ENCODE data around the gene DPM3.
A peak's percentile ranks its signal among the peaks of the same experiment; 100 is the strongest.
"Not testable (repeated sequence)": the region's sequence is repeated elsewhere in the genome, so short reads cannot be mapped to it uniquely, and the experiment has no call there.

The DPM3 gene

DNA sequence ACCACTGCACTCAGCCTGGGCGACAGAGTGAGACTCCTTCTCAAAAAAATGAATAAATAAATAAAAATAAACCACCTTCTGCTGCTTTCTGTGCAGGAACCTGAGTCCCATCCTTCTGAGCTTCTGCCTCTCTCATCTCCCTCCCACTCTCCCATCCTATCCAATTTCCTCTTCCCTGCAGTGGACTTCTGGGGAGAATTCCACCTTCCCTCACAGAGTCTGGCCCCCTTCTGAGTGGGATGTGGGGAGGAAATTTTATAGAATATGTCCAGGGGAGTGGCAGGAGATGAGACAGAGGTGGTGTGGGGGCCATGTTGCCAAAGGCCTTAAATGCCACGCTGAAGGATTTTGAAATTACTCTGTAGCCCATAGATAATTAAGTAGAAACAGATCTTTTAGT, 18.0 kb downstream of the DPM3 start:
- TF ChIP-seq, protein P1, sequence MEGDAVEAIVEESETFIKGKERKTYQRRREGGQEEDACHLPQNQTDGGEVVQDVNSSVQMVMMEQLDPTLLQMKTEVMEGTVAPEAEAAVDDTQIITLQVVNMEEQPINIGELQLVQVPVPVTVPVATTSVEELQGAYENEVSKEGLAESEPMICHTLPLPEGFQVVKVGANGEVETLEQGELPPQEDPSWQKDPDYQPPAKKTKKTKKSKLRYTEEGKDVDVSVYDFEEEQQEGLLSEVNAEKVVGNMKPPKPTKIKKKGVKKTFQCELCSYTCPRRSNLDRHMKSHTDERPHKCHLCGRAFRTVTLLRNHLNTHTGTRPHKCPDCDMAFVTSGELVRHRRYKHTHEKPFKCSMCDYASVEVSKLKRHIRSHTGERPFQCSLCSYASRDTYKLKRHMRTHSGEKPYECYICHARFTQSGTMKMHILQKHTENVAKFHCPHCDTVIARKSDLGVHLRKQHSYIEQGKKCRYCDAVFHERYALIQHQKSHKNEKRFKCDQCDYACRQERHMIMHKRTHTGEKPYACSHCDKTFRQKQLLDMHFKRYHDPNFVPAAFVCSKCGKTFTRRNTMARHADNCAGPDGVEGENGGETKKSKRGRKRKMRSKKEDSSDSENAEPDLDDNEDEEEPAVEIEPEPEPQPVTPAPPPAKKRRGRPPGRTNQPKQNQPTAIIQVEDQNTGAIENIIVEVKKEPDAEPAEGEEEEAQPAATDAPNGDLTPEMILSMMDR (IDR thresholded peaks at IDR 0.05; ENCODE audit: insufficient read depth, low read depth, low read length, missing control alignments) = no peak

DNA sequence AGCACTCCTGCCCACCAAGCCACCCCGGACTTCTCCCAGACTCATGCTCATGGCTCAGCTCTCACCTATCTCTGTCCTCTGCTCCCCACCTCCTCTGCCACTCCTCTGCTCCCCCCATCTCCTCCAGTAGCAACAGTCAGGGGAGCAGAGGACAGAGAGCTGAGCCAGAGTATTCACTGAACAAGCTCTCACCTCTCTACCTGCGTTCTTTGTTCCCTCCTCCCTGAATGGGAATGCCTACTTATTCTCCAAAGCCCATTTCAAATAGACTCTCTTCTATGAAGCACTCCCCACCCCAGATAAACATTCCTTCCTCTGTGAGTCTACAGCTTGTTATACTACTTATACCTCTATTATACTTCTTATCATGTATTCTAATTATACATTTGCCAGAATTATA, 19.1 kb downstream of the DPM3 start:
- H3K4me3 ChIP-seq (ENCODE audit: low read depth, low read length) = no peak overlapping the region
- TF ChIP-seq, protein P1 (IDR thresholded peaks at IDR 0.05; ENCODE audit: insufficient read depth, low read depth, low read length, missing control alignments) = no peak
- DNase-seq (ENCODE audit: low read depth) = no peak

More for the DNA sequence above, 18.0 kb downstream of the DPM3 start:
- no peak overlapping the region for H3K4me3 ChIP-seq (ENCODE audit: low read depth, low read length)
- DNase-seq (ENCODE audit: low read depth) = no peak

DNA sequence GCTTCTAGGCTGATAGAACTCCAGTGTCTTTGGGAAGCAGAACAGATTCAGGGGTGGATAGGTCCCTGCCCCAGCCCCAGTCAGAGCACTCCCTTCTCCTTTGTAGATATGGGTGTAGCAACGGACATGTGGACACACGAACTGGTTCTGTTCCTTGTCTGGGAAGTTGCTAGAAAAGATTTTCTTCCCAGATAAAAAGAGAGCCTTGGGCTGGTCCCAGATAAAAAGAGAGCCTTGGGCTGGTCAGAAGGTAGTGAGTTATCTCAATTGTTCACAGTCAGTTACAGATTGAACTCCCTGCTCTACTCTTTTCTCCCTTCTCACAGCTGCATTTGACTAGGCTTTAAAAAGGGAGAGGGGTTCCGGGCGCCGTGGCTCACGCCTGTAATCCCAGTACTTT, 20.1 kb downstream of the DPM3 start:
- no peak overlapping the region for H3K4me3 ChIP-seq (ENCODE audit: low read depth, low read length)
- TF ChIP-seq, protein P1 (IDR thresholded peaks at IDR 0.05; ENCODE audit: insufficient read depth, low read depth, low read length, missing control alignments) = no peak
- DNase-seq (ENCODE audit: low read depth) = no peak

DNA sequence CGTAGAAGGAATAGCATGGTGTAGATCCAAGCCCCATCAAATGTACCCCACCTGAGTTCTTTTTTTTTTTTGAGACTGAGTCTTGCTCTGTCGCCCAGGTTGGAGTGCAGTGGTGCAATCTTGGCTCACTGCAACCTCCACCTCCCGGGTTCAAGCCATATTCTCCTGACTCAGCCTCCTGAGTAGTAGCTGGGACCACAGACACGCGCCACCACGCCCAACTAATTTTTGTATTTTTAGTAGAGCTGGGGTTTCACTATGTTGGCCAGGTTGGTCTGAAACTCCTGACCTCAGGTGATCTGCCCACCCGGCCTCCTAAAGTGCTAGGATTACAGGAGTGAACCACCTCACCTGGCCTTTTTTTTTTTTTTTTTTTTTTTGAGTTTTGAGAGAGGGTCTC, 22.2 kb downstream of the DPM3 start:
- DNase-seq (ENCODE audit: low read depth); H3K4me3 ChIP-seq (ENCODE audit: low read depth, low read length): not testable (repeated sequence)

DNA sequence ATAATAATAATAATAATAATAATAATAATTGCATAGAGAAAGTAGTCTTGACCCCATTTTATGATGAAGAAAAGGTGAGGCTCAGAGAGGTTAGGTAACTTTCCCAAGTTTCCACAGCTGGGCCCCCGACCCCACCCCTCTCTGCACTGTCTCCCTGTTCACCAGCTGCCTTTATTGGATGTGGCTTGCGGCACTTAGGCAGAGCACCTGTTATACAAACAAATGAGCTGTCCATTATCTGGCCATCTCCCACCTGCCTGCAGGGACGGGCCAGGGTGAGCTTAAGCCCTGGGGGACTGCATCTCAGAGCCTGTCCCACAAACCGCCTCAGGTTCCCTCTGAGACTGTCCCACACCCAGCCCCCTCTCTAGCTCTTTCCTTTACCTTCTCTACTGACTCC, 22.7 kb downstream of the DPM3 start:
- no peak overlapping the region for H3K4me3 ChIP-seq (ENCODE audit: low read depth, low read length)
- TF ChIP-seq, protein P1 (IDR thresholded peaks at IDR 0.05; ENCODE audit: insufficient read depth, low read depth, low read length, missing control alignments) = no peak
- DNase-seq (ENCODE audit: low read depth) = no peak

DNA sequence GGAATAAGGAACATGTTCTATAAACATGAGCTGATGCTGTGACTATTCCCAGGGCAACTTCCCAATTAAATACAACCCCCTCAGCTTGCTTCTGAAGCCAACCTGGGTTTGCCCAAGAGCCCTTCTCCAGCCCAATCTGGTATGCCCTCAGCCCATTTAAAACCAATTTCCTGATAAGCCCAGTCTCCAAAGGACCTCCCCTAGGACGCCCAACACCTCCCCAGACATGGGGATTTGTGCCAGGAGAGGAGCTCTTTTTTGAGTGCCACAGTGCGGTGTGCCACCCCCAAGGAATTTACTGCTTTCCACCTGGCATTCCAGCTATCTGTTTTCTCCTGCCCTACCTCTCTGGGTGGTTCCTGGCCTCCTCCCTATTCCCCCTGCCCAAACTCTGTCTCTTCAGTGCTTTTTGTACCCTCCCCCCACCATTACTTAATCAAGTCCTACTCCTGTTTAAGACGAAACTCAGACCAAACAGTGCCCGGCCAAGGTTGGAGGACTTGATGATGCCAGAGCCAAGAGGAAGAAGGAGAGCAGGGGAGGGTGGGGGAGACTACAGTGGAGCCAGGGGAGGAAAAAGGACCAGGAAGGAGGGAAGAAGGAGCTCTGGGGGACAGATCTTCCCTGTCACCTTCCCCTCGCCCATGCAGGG, 24.1 kb downstream of the DPM3 start:
- DNase-seq (ENCODE audit: low read depth) = no peak
- H3K4me3 ChIP-seq (ENCODE audit: low read depth, low read length) = no peak overlapping the region
- TF ChIP-seq, protein P1 (IDR thresholded peaks at IDR 0.05; ENCODE audit: insufficient read depth, low read depth, low read length, missing control alignments) = no peak

DNA sequence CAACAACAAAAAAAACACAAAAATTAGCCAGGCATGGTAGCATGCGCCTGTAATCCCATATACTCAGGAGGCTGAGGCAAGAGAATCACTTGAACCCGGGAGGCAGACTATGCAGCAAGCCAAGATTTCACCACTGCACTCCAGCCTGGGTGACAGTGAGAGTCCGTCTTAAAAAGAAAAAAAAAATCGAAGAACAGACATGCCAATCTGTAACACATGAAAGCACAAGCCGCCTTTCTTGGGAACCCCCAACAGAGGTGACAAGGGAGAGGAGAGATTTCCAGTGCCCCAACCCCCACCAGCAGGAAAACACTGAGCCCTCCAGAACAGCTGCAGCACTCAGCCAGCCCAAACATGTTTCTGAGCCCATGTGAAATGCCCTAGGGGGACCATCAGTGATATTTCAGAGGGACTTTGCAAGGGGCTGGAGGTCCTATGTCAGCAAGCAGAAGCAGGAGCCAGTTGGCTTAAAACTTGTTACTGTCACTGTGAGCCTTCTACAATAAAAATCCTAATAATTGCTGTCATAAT, 26.8 kb downstream of the DPM3 start:
- TF ChIP-seq, protein P1 (IDR thresholded peaks at IDR 0.05; ENCODE audit: insufficient read depth, low read depth, low read length, missing control alignments) = no peak
- peak; percentile 33 for DNase-seq (ENCODE audit: low read depth)
- H3K4me3 ChIP-seq (ENCODE audit: low read depth, low read length) = no peak overlapping the region
